Measurements from ENCODE around the gene ZNF189.

Gene ZNF189

DNA sequence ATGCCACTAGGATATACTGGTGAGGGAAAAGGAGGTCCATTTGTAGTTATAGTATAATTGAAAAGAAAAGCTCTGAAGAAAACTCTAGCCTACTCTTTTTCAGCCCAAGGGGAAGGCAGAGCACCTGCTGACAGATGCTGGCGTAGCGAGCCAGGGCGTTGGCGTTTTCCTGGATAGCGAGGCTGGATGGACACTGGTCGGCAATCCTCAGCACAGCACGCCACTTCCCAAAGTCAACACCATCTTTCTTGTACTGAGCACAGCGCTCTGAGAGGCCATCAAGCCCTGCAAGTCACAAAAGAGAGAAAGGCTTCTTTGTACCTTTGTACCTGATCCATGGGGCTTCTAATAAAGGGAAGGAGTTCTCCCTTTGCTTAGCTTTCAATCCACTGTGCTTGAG is 28.7 kb downstream of the ZNF189 start:
- H3K36me3 ChIP-seq (replicated peaks; ENCODE audit: insufficient read depth, low read length): no peaks in the 10 kb centered on the region

DNA sequence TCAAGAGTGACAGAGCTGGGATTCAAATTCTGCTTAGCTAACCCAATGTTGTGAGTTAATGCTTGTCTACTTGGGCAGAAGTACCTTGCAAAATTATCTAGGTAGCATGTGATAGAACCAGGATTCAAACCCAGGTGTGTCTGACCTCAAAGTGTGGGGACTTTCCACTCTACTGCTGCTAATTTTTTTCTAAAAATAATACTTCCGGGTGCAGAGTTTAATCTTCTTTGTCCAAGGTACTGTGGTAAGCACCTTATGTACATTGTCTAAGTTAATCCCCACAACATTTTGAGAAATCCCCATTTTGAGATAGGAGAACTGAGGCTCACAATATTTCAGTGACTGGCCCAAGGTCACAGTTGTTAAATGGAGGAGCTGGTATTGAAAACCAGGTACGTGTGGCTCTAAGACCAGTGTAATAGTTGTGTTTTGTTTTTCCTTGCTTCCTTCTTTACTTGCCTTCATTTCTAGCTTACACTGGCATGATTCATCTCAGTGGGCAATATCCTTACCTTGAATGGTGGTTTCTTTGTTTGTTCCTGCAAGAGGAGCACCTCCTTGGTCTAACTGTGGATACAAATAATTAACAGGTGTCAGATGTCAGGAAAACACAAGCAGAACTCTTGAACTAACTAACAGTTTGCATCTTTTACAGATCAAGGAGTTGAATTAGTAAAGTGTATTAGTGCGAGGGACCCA is 29.5 kb downstream of the ZNF189 start:
- no peaks in the 10 kb centered on the region for H3K9me3 ChIP-seq (replicated peaks; ENCODE audit: insufficient read depth, low read length)
- no peaks in the 10 kb centered on the region for H3K36me3 ChIP-seq (replicated peaks; ENCODE audit: insufficient read depth, low read length)
- no peaks in the 10 kb centered on the region for H3K9me2 ChIP-seq (replicated peaks; ENCODE audit: insufficient read depth, low read length)
- H4K20me1 ChIP-seq (ENCODE audit: insufficient read depth, low read length): no peaks in the 10 kb centered on the region
- H3K4me2 ChIP-seq (ENCODE audit: low read depth, low read length): peak overlapping the region; percentile 58
- H3K4me3 ChIP-seq (ENCODE audit: low read length): peak overlapping the region; percentile 30
- TF ChIP-seq EZH2phosphoT487 (IDR thresholded peaks at IDR 0.05; ENCODE audit: low read length) (no peak), EZH2 (optimal IDR thresholded peaks at IDR 0.05; ENCODE audit: low read depth, low read length) (no peak)
- TF ChIP-seq, protein P1, sequence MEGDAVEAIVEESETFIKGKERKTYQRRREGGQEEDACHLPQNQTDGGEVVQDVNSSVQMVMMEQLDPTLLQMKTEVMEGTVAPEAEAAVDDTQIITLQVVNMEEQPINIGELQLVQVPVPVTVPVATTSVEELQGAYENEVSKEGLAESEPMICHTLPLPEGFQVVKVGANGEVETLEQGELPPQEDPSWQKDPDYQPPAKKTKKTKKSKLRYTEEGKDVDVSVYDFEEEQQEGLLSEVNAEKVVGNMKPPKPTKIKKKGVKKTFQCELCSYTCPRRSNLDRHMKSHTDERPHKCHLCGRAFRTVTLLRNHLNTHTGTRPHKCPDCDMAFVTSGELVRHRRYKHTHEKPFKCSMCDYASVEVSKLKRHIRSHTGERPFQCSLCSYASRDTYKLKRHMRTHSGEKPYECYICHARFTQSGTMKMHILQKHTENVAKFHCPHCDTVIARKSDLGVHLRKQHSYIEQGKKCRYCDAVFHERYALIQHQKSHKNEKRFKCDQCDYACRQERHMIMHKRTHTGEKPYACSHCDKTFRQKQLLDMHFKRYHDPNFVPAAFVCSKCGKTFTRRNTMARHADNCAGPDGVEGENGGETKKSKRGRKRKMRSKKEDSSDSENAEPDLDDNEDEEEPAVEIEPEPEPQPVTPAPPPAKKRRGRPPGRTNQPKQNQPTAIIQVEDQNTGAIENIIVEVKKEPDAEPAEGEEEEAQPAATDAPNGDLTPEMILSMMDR (IDR thresholded peaks at IDR 0.05; ENCODE audit: low read length): no peak
- peaks cover 7% of the 10 kb centered on the region; the same call in 1 of the 2 replicates for H3K79me2 ChIP-seq (ENCODE audit: low read length)
- peaks cover 72% of the 10 kb centered on the region for H3K4me1 ChIP-seq (ENCODE audit: low read length)
- H3K27me3 ChIP-seq (replicated peaks; ENCODE audit: insufficient read depth, low read length): no peaks in the 10 kb centered on the region
- peaks cover 41% of the 10 kb centered on the region for H3F3A ChIP-seq (ENCODE audit: insufficient read depth, low read length)
- peak overlapping the region; percentile 96 for H3K27ac ChIP-seq (ENCODE audit: low read length)
- H3K9ac ChIP-seq (ENCODE audit: low read length): peak overlapping the region; percentile 67
- peak overlapping the region; percentile 7; the same call in 1 of the 2 replicates for H2AFZ ChIP-seq (ENCODE audit: low read length)
- peak; percentile 97 for DNase-seq

More for the DNA sequence above, 28.7 kb downstream of the ZNF189 start:
- Histone ChIP-seq H3F3A (ENCODE audit: insufficient read depth, low read length) (peaks cover 41% of the 10 kb centered on the region), H3K9me3 (replicated peaks; ENCODE audit: insufficient read depth, low read length) (no peaks in the 10 kb centered on the region), H3K9ac (ENCODE audit: low read length) (peak overlapping the region; percentile 47; the same call in 1 of the 2 replicates), H3K27me3 (replicated peaks; ENCODE audit: insufficient read depth, low read length) (no peaks in the 10 kb centered on the region), H3K79me2 (ENCODE audit: low read length) (peaks cover 7% of the 10 kb centered on the region; the same call in 1 of the 2 replicates), H3K9me2 (replicated peaks; ENCODE audit: insufficient read depth, low read length) (no peaks in the 10 kb centered on the region), H3K27ac (ENCODE audit: low read length) (peak overlapping the region; percentile 96), H3K4me1 (ENCODE audit: low read length) (peaks cover 72% of the 10 kb centered on the region), H4K20me1 (ENCODE audit: insufficient read depth, low read length) (no peaks in the 10 kb centered on the region), H2AFZ (ENCODE audit: low read length) (0 out of 2 replicates have a peak overlapping the region, but pooled peaks have one; percentile 2), H3K4me2 (ENCODE audit: low read depth, low read length) (peak overlapping the region; percentile 44), H3K4me3 (ENCODE audit: low read length) (no peak overlapping the region)
- TF ChIP-seq EZH2 (optimal IDR thresholded peaks at IDR 0.05; ENCODE audit: low read depth, low read length): no peak
- TF ChIP-seq, protein P1 (IDR thresholded peaks at IDR 0.05; ENCODE audit: low read length): no peak
- no peak for TF ChIP-seq EZH2phosphoT487 (IDR thresholded peaks at IDR 0.05; ENCODE audit: low read length)
- DNase-seq: peak; percentile 16

DNA sequence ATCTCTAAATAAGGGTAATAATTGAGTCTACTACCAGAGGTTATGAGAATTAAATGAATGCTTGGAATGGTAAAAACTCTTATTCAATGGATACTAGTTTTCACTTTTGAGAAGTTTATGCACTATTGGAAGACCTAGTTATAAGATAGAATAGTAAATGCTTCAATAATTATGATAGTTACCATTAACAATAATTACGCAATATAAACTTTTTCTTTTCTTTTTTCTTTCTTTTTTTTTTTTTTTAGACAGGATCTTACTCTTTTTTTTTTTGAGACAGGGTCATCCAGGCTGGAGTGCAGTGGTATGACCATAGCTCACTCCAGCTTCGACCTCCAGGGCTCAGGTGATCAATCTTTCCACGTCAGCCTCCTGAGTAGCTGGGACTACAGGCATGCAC is 30.3 kb downstream of the ZNF189 start:
- peak overlapping the region; percentile 58 for H3K4me2 ChIP-seq (ENCODE audit: low read depth, low read length)
- peaks cover 41% of the 10 kb centered on the region for H3F3A ChIP-seq (ENCODE audit: insufficient read depth, low read length)
- H3K4me1 ChIP-seq (ENCODE audit: low read length): peaks cover 72% of the 10 kb centered on the region
- peak overlapping the region; percentile 7; the same call in 1 of the 2 replicates for H2AFZ ChIP-seq (ENCODE audit: low read length)
- no peaks in the 10 kb centered on the region for H3K27me3 ChIP-seq (replicated peaks; ENCODE audit: insufficient read depth, low read length)
- H3K4me3 ChIP-seq (ENCODE audit: low read length): peak overlapping the region; percentile 30; the same call in 1 of the 2 replicates
- H3K79me2 ChIP-seq (ENCODE audit: low read length): peaks cover 7% of the 10 kb centered on the region; the same call in 1 of the 2 replicates
- no peaks in the 10 kb centered on the region for H3K9me3 ChIP-seq (replicated peaks; ENCODE audit: insufficient read depth, low read length)
- peak overlapping the region; percentile 67 for H3K9ac ChIP-seq (ENCODE audit: low read length)
- H3K9me2 ChIP-seq (replicated peaks; ENCODE audit: insufficient read depth, low read length): no peaks in the 10 kb centered on the region
- no peaks in the 10 kb centered on the region for H4K20me1 ChIP-seq (ENCODE audit: insufficient read depth, low read length)
- no peak for DNase-seq
- H3K27ac ChIP-seq (ENCODE audit: low read length): peak overlapping the region; percentile 96
- no peaks in the 10 kb centered on the region for H3K36me3 ChIP-seq (replicated peaks; ENCODE audit: insufficient read depth, low read length)
- TF ChIP-seq, protein P1 (IDR thresholded peaks at IDR 0.05; ENCODE audit: low read length): no peak
- no peak for TF ChIP-seq EZH2 (optimal IDR thresholded peaks at IDR 0.05; ENCODE audit: low read depth, low read length)
- TF ChIP-seq EZH2phosphoT487 (IDR thresholded peaks at IDR 0.05; ENCODE audit: low read length): no peak

All from MM.1S (cell line).